Peyer's patch (tissue), 4 donors: ENCODE results near the gene SSR4. TPM values are rescaled to one million over a fixed set of nuclear protein-coding genes. Genes with fewer than 3 reads are reported as not detected.

Source experiments
- DNase-seq, 3 donors: peaks; one replicate each; pipeline ENCODE4 v3.0.0-alpha.2; 2017 to 2019
- H3K27ac ChIP-seq, 4 donors: fragments of 200-600 bp; sonication (generic); one replicate each; pipeline ENCODE4 v1.5.1; 2016 to 2019
- H3K27me3 ChIP-seq, 2 donors: fragments of 200-600 bp; sonication (generic); one replicate each; pipeline ENCODE4 v1.5.1; 2019
- H3K36me3 ChIP-seq, 3 donors: fragments of 200-600 bp; sonication (generic); one replicate each; pipeline ENCODE4 v1.5.1; 2016 to 2019
- H3K4me1 ChIP-seq, 4 donors: fragments of 200-600 bp; sonication (generic); one replicate each; pipeline ENCODE4 v1.5.1; 2016 to 2019
- H3K4me3 ChIP-seq, 4 donors: fragments of 200-600 bp; sonication (generic); 1 replicate in 3 of 4; 2 replicates in 1 of 4; pipeline ENCODE4 v1.5.1; 2016 to 2019; ENCODE audit warnings: mild to moderate bottlenecking in 1 of 4
- H3K9me3 ChIP-seq, 4 donors: fragments of 200-600 bp; sonication (generic); one replicate each; pipeline ENCODE4 v1.5.1; 2016 to 2019; ENCODE audit warnings: mild to moderate bottlenecking in 1 of 4
- POLR2A ChIP-seq, 2 donors: fragments of 450-650 bp; IDR thresholded peaks; one replicate each; pipeline ENCODE4 v1.5.1; 2017; ENCODE audit warnings: antibody characterized with exemption in 2 of 2, mild to moderate bottlenecking in 2 of 2, moderate library complexity in 2 of 2
- total RNA-seq, 4 donors: library from RNA; depleted of rRNA; stranded (reverse); fragments of >200 nt; gene quantifications; one replicate each; pipeline ENCODE4 v1.1.0, GENCODE V29; 2016
- TF ChIP-seq, protein P1 (sequence below), 6 experiments: fragments of 450-650 bp in 4 of 6; fragments of 200-600 bp in 2 of 6; sonication (generic) in 1 of 6; IDR thresholded peaks; one replicate each; pipeline ENCODE4 v1.5.1; 2017 to 2019; ENCODE audit warnings: antibody characterized with exemption in 6 of 6, mild to moderate bottlenecking in 3 of 6, moderate library complexity in 1 of 6

The SSR4 gene
- total RNA-seq, 4 donors from 2014 or later = 90.0 to 113 (median 96.4) TPM

DNA sequence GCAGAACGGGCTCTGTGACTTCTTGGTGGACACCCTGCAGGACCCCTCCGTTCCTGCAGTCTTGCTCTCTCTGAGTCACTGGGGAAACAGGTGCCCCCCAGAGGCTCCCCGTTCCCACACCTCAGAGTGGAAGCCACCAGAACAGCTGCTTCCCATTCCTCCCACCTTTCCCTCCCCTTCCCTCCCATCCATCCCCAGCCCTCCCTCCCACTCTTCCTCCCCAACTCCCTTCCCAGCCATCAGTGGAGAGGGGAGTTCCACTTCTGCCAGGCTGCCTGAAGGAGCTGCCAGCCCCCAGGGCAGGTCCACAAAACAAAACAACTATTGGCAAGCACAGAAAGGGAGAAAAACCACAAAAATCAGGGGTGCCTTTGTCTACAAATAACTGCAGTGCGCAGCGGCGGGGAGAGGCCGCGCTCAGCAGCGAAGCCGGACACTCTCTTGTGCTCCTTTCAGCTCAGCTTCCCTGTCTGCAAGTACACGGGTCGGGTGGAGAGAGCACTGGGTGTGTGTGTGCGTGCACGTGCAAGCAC is 8.1 kb downstream of the SSR4 start:
- peaks cover 0 to 12% (median 0%) of the 10 kb centered on the region in 3 donors for H3K36me3 ChIP-seq
- H3K4me3 ChIP-seq = no peak overlapping the region
- H3K27ac ChIP-seq = no peak overlapping the region
- no peaks in the 10 kb centered on the region for H3K27me3 ChIP-seq
- no peaks in the 10 kb centered on the region for H3K4me1 ChIP-seq
- TF ChIP-seq POLR2A (IDR thresholded peaks at IDR 0.05) = no peak
- TF ChIP-seq, protein P1, sequence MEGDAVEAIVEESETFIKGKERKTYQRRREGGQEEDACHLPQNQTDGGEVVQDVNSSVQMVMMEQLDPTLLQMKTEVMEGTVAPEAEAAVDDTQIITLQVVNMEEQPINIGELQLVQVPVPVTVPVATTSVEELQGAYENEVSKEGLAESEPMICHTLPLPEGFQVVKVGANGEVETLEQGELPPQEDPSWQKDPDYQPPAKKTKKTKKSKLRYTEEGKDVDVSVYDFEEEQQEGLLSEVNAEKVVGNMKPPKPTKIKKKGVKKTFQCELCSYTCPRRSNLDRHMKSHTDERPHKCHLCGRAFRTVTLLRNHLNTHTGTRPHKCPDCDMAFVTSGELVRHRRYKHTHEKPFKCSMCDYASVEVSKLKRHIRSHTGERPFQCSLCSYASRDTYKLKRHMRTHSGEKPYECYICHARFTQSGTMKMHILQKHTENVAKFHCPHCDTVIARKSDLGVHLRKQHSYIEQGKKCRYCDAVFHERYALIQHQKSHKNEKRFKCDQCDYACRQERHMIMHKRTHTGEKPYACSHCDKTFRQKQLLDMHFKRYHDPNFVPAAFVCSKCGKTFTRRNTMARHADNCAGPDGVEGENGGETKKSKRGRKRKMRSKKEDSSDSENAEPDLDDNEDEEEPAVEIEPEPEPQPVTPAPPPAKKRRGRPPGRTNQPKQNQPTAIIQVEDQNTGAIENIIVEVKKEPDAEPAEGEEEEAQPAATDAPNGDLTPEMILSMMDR (IDR thresholded peaks at IDR 0.05) = no peak
- no peak for DNase-seq
- H3K9me3 ChIP-seq = no peaks in the 10 kb centered on the region

DNA sequence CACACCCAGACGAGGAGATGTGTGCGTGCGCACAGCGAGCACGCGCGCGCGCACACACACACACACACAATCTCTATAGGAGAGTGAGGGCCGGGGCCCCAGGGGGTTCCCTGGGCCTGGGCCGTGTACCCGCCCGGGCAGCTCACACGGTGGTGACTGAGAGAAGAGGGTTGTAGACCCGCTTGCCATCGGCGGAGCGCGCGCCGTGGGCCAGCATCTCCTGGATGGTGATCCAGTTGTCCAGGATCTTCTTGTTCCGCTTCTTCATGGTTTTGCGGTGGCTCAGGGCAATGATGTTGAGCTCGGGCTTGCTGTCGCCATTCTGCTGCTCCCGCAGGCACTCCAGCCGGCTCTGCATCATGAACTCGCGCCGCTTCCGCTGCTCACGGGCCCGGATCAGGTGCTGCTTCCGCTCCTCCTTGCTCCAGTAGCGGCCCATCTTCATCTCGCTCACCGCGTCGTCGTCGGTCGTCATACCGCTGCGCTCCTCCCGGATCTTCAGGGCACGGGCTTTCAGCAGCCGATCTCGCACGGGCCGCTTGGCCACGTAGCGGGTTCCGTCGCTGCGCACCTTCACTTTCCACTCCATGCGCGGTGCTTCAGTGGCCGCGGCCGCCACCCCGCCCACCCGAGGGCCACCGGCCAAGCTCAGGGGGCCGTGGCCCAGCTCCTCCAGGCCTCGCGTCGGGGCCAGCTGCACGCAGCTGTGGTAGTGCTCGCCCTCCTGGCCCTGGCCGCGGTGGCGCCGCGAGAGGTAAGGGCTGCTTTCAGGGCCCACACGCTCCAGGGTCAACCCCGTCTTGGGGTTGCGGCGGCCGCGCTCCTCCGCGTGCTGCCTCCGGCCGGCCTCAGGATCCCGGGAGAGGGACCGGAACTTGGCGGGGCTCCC is 9.0 kb downstream of the SSR4 start:
- H3K36me3 ChIP-seq = peaks cover 0 to 3% (median 0%) of the 10 kb centered on the region in 3 donors
- no peak overlapping the region for H3K27ac ChIP-seq
- no peaks in the 10 kb centered on the region for H3K4me1 ChIP-seq
- H3K4me3 ChIP-seq = no peak overlapping the region
- no peak for DNase-seq
- no peaks in the 10 kb centered on the region for H3K27me3 ChIP-seq
- no peaks in the 10 kb centered on the region for H3K9me3 ChIP-seq
- TF ChIP-seq, protein P1 (IDR thresholded peaks at IDR 0.05) = no peak
- TF ChIP-seq POLR2A (IDR thresholded peaks at IDR 0.05) = no peak

DNA sequence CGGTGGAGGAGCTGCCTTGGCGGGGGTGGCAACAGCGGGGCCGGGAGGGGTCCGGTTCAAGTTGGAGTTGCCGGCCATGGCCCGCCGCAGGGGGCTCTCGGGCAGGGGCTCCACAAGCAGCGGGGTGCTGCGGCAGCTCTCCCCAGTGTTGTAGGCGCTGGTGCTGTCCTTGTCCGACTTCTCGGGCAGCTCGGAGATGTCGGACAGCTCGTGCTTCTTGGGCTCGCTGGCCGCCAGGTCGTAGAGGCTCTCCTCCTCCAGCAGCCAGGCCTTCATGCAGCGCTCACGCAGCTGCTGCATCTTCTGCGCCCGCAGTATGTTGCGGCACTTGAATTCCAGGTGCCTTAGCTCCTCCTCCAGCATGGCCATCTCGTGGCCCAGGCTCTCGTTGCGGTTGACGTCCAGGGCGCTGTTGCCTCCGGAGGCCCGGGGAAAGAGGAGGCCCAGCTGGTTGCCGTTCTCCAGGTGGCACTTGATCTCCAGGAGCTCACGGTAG is 9.7 kb downstream of the SSR4 start:
- Histone ChIP-seq H3K27ac (no peak overlapping the region), H3K36me3 (no peaks in the 10 kb centered on the region), H3K9me3 (no peaks in the 10 kb centered on the region), H3K4me1 (no peaks in the 10 kb centered on the region), H3K27me3 (no peaks in the 10 kb centered on the region), H3K4me3 (no peak overlapping the region)
- DNase-seq = no peak
- no peak for TF ChIP-seq POLR2A (IDR thresholded peaks at IDR 0.05)
- TF ChIP-seq, protein P1 (IDR thresholded peaks at IDR 0.05) = no peak

DNA sequence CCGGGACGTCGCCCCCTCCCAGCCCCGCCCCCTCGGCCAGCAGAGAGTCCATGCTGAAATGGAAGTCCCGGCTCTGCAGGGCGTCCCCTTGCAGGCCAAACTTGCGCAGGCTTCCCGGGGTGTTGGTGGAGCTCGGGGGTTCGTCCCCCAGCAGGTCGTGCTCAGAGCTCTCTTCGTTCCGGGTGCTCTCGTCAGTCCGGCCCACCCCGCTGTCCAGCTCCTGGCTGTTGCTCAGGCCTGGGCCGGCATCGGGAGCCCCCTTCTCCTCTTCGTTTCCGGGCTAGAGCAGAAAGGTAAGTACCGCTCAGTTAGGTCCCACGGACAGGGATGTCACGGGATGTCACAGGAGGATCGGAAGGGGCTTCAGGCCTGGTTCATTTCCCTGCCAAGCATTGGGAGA is 10.2 kb downstream of the SSR4 start:
- Histone ChIP-seq H3K27me3 (no peaks in the 10 kb centered on the region), H3K36me3 (no peaks in the 10 kb centered on the region)

DNA sequence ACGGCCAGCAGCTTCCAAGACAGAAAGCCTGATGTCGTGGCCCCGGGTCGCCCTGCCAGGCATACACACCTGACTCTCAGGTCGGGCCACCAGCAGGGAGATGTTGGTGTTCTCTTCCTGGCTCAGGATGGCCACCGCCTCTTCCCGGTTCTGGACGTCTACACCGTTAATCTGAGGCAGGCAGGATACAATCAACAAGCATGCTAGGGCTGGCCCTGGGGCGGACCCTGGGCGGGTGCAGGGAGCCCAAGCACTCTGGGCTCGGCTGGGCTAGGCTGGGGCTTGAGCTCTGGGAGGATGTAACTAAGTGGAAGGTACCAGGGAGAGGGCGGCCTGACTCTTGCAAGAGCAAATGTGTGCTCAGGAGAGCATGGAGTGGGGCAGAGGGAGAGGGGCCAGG is 11.0 kb downstream of the SSR4 start:
- TF ChIP-seq, protein P1 (IDR thresholded peaks at IDR 0.05) = no peak
- no peak for TF ChIP-seq POLR2A (IDR thresholded peaks at IDR 0.05)
- no peak for DNase-seq
- no peak overlapping the region for H3K4me3 ChIP-seq
- H3K9me3 ChIP-seq = no peaks in the 10 kb centered on the region
- no peaks in the 10 kb centered on the region for H3K4me1 ChIP-seq
- H3K27ac ChIP-seq = no peak overlapping the region
- H3K27me3 ChIP-seq = no peaks in the 10 kb centered on the region
- no peaks in the 10 kb centered on the region for H3K36me3 ChIP-seq

More for the DNA sequence above, 10.2 kb downstream of the SSR4 start:
- H3K4me3 ChIP-seq = no peak overlapping the region
- no peak for DNase-seq
- no peak for TF ChIP-seq POLR2A (IDR thresholded peaks at IDR 0.05)
- TF ChIP-seq, protein P1 (IDR thresholded peaks at IDR 0.05) = no peak
- no peak overlapping the region for H3K27ac ChIP-seq
- H3K4me1 ChIP-seq = no peaks in the 10 kb centered on the region
- H3K9me3 ChIP-seq = no peaks in the 10 kb centered on the region
